Measurements from ENCODE around the gene MIS12.

DNA sequence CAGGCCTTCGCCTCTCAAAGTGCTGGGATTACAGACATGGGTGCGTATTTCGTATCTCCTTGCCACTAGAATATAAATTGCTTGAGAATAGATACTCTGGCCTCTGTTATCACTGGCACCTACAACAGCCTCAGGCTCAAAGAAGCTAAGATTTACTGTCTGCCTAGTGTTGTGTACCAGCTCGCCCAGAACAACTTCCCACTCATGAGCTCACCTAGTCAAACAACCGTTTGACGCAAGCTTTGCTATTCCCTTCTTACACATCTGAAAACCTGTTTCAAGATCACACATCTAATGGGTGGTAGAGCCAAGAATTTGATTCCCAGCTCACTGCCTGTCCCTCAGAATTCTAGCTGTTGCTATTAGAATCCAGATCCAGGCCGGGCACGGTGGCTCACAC is 24.4 kb downstream of the MIS12 start:
- TF ChIP-seq GLIS3 (CRISPR knock-in tag; IDR thresholded peaks at IDR 0.05): no peak
- TF ChIP-seq, protein P1, sequence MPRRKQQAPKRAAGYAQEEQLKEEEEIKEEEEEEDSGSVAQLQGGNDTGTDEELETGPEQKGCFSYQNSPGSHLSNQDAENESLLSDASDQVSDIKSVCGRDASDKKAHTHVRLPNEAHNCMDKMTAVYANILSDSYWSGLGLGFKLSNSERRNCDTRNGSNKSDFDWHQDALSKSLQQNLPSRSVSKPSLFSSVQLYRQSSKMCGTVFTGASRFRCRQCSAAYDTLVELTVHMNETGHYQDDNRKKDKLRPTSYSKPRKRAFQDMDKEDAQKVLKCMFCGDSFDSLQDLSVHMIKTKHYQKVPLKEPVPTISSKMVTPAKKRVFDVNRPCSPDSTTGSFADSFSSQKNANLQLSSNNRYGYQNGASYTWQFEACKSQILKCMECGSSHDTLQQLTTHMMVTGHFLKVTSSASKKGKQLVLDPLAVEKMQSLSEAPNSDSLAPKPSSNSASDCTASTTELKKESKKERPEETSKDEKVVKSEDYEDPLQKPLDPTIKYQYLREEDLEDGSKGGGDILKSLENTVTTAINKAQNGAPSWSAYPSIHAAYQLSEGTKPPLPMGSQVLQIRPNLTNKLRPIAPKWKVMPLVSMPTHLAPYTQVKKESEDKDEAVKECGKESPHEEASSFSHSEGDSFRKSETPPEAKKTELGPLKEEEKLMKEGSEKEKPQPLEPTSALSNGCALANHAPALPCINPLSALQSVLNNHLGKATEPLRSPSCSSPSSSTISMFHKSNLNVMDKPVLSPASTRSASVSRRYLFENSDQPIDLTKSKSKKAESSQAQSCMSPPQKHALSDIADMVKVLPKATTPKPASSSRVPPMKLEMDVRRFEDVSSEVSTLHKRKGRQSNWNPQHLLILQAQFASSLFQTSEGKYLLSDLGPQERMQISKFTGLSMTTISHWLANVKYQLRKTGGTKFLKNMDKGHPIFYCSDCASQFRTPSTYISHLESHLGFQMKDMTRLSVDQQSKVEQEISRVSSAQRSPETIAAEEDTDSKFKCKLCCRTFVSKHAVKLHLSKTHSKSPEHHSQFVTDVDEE (CRISPR knock-in tag; IDR thresholded peaks at IDR 0.05): no peak
- no peak for TF ChIP-seq ZFP3 (CRISPR knock-in tag; IDR thresholded peaks at IDR 0.05)
- no peak for TF ChIP-seq ZNF70 (CRISPR knock-in tag; IDR thresholded peaks at IDR 0.05)
- TF ChIP-seq PATZ1 (CRISPR knock-in tag; IDR thresholded peaks at IDR 0.05; ENCODE audit: borderline replicate concordance): no peak
- no peak for TF ChIP-seq ZC3H10 (CRISPR knock-in tag; IDR thresholded peaks at IDR 0.05)
- TF ChIP-seq, protein P2, sequence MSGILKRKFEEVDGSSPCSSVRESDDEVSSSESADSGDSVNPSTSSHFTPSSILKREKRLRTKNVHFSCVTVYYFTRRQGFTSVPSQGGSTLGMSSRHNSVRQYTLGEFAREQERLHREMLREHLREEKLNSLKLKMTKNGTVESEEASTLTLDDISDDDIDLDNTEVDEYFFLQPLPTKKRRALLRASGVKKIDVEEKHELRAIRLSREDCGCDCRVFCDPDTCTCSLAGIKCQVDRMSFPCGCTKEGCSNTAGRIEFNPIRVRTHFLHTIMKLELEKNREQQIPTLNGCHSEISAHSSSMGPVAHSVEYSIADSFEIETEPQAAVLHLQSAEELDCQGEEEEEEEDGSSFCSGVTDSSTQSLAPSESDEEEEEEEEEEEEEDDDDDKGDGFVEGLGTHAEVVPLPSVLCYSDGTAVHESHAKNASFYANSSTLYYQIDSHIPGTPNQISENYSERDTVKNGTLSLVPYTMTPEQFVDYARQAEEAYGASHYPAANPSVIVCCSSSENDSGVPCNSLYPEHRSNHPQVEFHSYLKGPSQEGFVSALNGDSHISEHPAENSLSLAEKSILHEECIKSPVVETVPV (CRISPR knock-in tag; IDR thresholded peaks at IDR 0.05): no peak
- no peak for TF ChIP-seq CSDC2 (CRISPR knock-in tag; IDR thresholded peaks at IDR 0.05)

All from SK-N-SH treated with all-trans-retinoic acid at 6 μM for 48 hours (cell line).